ENCODE data around the gene TTC28.
A peak's percentile ranks its signal among the peaks of the same experiment; 100 is the strongest.
"Not testable (repeated sequence)": the region's sequence is repeated elsewhere in the genome, so short reads cannot be mapped to it uniquely, and the experiment has no call there.

Gene TTC28

DNA sequence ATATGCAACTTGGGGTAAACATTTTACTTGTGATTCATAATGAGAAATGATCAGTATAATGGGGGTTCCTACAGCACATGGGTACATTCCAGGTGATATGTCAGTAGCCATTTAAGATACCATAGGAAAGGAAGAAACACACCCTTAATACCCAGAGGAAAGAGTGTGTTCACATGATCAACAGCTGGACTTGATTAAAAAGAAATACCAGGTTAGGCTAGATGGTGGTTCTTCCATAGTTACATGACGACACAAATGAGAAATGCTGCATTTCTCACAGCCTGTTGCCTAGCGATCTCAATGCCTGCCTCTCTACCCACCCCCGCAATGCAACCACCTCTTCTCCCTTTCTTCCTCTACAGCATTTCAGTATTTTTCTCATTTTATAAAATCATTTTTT lies 96.8 kb downstream of the TTC28 start:
- H3K27ac ChIP-seq (ENCODE audit: low read depth, low read length) = peak overlapping the region; percentile 19; the same call in 1 of the 2 replicates
- no peak overlapping the region for H2AFZ ChIP-seq (ENCODE audit: low read length, unreplicated experiment)
- H3K79me2 ChIP-seq (ENCODE audit: control insufficient read depth, insufficient read depth, low read length, unreplicated experiment) = no peaks in the 10 kb centered on the region
- H3K4me3 ChIP-seq (ENCODE audit: low read depth, low read length) = no peak overlapping the region
- H3K27me3 ChIP-seq (ENCODE audit: insufficient read depth, low read length) = no peaks in the 10 kb centered on the region
- H3K36me3 ChIP-seq (ENCODE audit: insufficient read depth, low read length) = no peaks in the 10 kb centered on the region
- H3K4me1 ChIP-seq (ENCODE audit: control insufficient read depth, insufficient read depth, low read length, unreplicated experiment) = peaks cover 3% of the 10 kb centered on the region

DNA sequence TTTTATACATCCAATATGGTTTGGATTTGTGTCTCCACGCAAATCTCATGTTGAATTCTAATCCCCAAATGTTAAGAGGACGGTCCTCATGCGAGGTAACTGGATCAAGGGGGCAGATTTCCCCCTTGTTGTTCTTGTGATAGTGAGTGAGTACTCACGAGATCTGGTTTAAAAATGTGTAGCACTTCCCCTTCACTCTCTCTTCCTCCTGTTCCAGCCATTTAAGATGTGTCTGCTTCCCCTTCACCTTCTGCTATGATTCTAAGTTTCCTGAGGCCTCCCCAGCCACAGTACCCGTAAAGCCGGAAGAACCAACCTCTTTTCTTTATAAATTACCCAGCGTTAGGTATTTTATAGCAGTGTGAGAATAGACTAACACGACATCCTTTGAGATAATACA lies 98.6 kb downstream of the TTC28 start:
- no peaks in the 10 kb centered on the region for H3K79me2 ChIP-seq (ENCODE audit: control insufficient read depth, insufficient read depth, low read length, unreplicated experiment)
- no peak overlapping the region for H3K27ac ChIP-seq (ENCODE audit: low read depth, low read length)
- no peak overlapping the region for H2AFZ ChIP-seq (ENCODE audit: low read length, unreplicated experiment)
- no peaks in the 10 kb centered on the region for H3K27me3 ChIP-seq (ENCODE audit: insufficient read depth, low read length)
- H3K4me1 ChIP-seq (ENCODE audit: control insufficient read depth, insufficient read depth, low read length, unreplicated experiment) = peaks cover 3% of the 10 kb centered on the region
- H3K36me3 ChIP-seq (ENCODE audit: insufficient read depth, low read length) = no peaks in the 10 kb centered on the region
- no peak overlapping the region for H3K4me3 ChIP-seq (ENCODE audit: low read depth, low read length)

DNA sequence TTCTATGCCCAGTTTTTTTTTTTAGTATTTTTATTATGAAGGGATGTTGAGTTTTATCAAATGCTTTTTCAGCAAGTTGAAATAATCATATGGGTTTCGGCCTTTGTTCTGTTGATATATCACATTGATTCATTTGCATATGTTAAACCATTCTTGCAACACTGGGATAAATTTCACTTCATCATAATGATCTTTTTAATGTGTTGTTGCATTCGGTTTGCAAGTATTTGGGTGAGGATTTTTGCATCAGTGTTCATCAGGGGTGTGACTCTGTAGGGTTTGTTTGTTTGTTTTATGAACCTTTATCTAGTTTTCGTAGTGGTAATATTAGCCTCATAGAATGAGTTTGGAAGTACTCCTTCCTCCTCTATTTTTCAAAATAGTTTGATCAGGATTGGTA lies 103.5 kb downstream of the TTC28 start:
- H3K4me3 ChIP-seq (ENCODE audit: low read depth, low read length) = no peak overlapping the region
- H3K79me2 ChIP-seq (ENCODE audit: control insufficient read depth, insufficient read depth, low read length, unreplicated experiment) = no peaks in the 10 kb centered on the region
- no peak overlapping the region for H3K27ac ChIP-seq (ENCODE audit: low read depth, low read length)
- no peak overlapping the region for H2AFZ ChIP-seq (ENCODE audit: low read length, unreplicated experiment)
- H3K4me1 ChIP-seq (ENCODE audit: control insufficient read depth, insufficient read depth, low read length, unreplicated experiment) = no peaks in the 10 kb centered on the region
- H3K36me3 ChIP-seq (ENCODE audit: insufficient read depth, low read length) = no peaks in the 10 kb centered on the region
- H3K27me3 ChIP-seq (ENCODE audit: insufficient read depth, low read length) = no peaks in the 10 kb centered on the region

DNA sequence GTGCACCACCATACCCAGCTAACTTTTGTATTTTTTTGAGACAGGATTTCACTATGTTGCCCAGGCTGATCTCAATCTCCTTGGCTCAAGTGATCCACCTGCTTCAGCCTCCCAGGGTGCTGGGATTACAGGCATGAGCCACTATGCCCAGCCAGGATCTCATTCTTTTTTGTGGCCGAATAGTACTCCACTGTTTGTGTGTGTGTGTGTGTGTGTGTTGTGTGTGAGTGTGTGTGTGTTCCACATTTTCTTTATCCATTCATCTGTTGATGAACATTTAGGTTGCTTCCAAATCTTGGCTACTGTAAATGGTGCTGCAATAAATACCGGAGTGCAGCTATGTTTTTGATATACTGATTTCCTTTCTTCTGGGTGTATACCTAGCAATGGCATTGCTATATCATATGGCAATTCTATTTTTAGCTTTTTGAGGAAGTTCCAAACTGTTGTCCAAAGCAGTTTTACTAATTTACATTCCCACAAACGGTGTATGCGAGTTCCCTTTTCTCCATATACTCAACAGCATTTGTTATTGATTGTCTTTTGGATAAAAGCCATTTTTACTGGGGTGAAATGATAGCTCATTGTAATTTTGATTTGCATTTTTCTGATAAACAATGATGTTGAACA lies 105.4 kb downstream of the TTC28 start:
- Histone ChIP-seq H3K27me3 (ENCODE audit: insufficient read depth, low read length) (no peaks in the 10 kb centered on the region), H3K36me3 (ENCODE audit: insufficient read depth, low read length) (no peaks in the 10 kb centered on the region), H3K27ac (ENCODE audit: low read depth, low read length) (no peak overlapping the region), H3K4me3 (ENCODE audit: low read depth, low read length) (no peak overlapping the region), H2AFZ (ENCODE audit: low read length, unreplicated experiment) (no peak overlapping the region), H3K79me2 (ENCODE audit: control insufficient read depth, insufficient read depth, low read length, unreplicated experiment) (no peaks in the 10 kb centered on the region), H3K4me1 (ENCODE audit: control insufficient read depth, insufficient read depth, low read length, unreplicated experiment) (no peaks in the 10 kb centered on the region)

DNA sequence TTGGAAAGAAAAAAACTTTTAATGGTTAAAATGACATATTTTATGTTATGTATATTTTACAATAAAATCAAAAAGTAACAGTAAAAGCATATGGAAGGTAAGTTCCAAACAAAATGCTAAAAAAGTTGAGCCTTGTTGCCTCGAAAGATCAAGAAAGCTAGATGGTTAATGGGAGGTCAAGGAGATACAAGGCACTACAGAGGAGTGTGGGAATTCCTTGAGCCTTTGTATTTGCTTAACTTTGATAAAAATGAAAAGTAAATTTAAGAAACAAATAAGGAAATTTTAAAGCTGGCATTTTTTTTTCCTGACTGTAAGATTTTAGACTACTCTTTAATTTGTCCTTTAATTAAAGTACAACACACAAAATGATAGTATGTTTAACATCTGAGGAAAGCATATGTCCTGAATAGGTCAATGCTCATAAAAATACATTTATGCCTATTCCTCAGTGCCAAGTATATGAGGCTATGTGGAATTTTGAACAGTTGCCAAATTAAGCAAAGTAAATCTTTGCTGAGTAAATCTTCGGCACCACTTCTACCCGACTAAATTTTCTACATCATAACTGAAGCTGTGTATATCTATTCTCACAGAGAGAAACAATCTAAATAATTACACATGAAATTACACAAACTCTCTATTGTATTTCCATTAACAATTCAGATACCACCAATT lies 108.8 kb downstream of the TTC28 start:
- H3K4me3 ChIP-seq (ENCODE audit: low read depth, low read length) = no peak overlapping the region
- no peak overlapping the region for H2AFZ ChIP-seq (ENCODE audit: low read length, unreplicated experiment)
- no peaks in the 10 kb centered on the region for H3K36me3 ChIP-seq (ENCODE audit: insufficient read depth, low read length)
- no peaks in the 10 kb centered on the region for H3K79me2 ChIP-seq (ENCODE audit: control insufficient read depth, insufficient read depth, low read length, unreplicated experiment)
- H3K4me1 ChIP-seq (ENCODE audit: control insufficient read depth, insufficient read depth, low read length, unreplicated experiment) = no peaks in the 10 kb centered on the region
- H3K27me3 ChIP-seq (ENCODE audit: insufficient read depth, low read length) = no peaks in the 10 kb centered on the region
- no peak overlapping the region for H3K27ac ChIP-seq (ENCODE audit: low read depth, low read length)

DNA sequence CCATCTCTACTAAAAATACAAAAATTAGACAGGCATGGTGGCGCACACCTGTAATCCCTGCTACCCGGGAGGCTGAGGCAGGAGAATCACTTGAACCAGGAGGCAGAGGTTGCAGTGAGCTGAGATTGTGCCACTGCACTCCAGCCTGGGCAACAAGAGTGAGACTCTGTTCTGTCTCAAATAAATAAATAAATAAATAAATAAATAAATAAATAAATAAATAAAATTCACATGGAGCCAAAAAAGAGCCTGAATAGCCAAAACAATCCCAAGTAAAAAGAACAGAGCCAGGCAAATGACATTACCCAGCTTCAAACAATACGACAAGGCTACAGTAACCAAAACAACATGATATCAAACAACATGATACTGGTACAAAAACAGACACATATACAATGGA lies 110.7 kb downstream of the TTC28 start:
- not testable (repeated sequence) for H3K79me2 ChIP-seq (ENCODE audit: control insufficient read depth, insufficient read depth, low read length, unreplicated experiment); H3K36me3 ChIP-seq (ENCODE audit: insufficient read depth, low read length); H3K27me3 ChIP-seq (ENCODE audit: insufficient read depth, low read length); H2AFZ ChIP-seq (ENCODE audit: low read length, unreplicated experiment); H3K4me3 ChIP-seq (ENCODE audit: low read depth, low read length); H3K4me1 ChIP-seq (ENCODE audit: control insufficient read depth, insufficient read depth, low read length, unreplicated experiment); H3K27ac ChIP-seq (ENCODE audit: low read depth, low read length)

DNA sequence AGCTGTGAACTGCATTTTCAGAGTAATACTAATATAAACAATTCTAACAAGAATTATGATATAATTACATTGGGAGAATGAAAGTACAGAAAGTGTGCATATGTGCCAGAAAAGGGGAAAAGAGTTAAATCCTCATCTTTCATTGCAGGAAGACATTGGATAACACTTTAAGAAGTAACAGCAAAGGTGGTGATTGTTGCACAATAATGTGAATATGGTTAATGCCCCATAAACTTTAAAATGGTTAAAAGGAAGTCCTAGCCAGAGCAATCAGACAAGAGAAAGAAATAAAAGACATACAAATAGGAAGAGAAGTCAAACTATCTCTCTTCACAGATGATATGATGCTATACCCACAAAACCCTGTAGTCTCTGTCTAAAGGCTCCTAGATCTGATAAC lies 111.5 kb downstream of the TTC28 start:
- Histone ChIP-seq H3K4me3 (ENCODE audit: low read depth, low read length) (no peak overlapping the region), H3K27ac (ENCODE audit: low read depth, low read length) (no peak overlapping the region), H3K27me3 (ENCODE audit: insufficient read depth, low read length) (no peaks in the 10 kb centered on the region)

DNA sequence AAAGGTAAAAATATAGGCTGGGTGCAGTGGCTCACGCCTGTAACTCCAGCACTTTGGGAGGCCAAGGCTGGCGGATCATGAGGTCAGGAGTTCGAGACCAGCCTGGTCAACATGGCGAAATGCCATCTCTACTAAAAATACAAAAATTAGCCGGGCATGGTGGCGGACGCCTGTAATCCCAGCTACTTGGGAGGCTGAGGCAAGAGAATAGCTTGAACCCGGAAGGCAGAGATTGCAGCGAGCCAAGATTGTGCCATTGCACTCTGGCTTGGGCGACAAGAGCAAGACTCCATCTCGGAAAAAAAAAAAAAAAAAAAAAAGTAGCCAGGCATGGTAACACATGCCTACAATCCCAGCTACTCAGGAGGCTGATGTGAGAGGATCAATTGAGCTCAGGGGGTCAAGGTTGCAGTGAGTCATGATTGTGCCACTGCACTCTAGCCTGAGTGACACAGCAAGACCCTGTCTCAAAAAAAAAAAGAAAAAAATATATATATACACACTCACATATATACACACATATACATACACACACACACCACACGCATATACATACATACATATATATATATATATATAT lies 112.6 kb downstream of the TTC28 start:
- not testable (repeated sequence) for H3K79me2 ChIP-seq (ENCODE audit: control insufficient read depth, insufficient read depth, low read length, unreplicated experiment); H3K36me3 ChIP-seq (ENCODE audit: insufficient read depth, low read length); H3K4me3 ChIP-seq (ENCODE audit: low read depth, low read length); H2AFZ ChIP-seq (ENCODE audit: low read length, unreplicated experiment); H3K4me1 ChIP-seq (ENCODE audit: control insufficient read depth, insufficient read depth, low read length, unreplicated experiment); H3K27me3 ChIP-seq (ENCODE audit: insufficient read depth, low read length); H3K27ac ChIP-seq (ENCODE audit: low read depth, low read length)

More for the DNA sequence above, 111.5 kb downstream of the TTC28 start:
- Histone ChIP-seq H3K79me2 (ENCODE audit: control insufficient read depth, insufficient read depth, low read length, unreplicated experiment) (no peaks in the 10 kb centered on the region), H3K4me1 (ENCODE audit: control insufficient read depth, insufficient read depth, low read length, unreplicated experiment) (no peaks in the 10 kb centered on the region), H3K36me3 (ENCODE audit: insufficient read depth, low read length) (no peaks in the 10 kb centered on the region), H2AFZ (ENCODE audit: low read length, unreplicated experiment) (no peak overlapping the region)

DNA sequence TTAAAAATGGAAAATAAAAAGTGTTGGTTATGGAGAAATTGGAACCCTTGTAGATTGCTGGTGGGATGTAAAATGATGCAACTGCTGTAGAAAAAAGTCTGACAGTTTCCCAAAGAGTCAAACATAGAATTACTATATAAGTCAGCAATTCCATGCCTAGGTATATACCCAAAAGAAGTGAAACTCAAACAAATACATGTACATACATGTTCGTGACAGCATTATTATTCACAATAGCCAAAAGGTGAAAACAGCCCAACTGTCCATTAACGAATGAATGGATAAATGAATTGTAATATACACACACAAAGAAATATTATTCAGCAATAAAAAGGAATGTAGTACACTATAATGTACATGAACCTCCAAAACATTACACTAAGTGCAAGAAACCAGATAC lies 116.0 kb downstream of the TTC28 start:
- Histone ChIP-seq H3K27me3 (ENCODE audit: insufficient read depth, low read length) (no peaks in the 10 kb centered on the region), H3K36me3 (ENCODE audit: insufficient read depth, low read length) (no peaks in the 10 kb centered on the region), H3K4me1 (ENCODE audit: control insufficient read depth, insufficient read depth, low read length, unreplicated experiment) (peaks cover 14% of the 10 kb centered on the region), H2AFZ (ENCODE audit: low read length, unreplicated experiment) (no peak overlapping the region), H3K4me3 (ENCODE audit: low read depth, low read length) (no peak overlapping the region), H3K79me2 (ENCODE audit: control insufficient read depth, insufficient read depth, low read length, unreplicated experiment) (no peaks in the 10 kb centered on the region), H3K27ac (ENCODE audit: low read depth, low read length) (no peak overlapping the region)

DNA sequence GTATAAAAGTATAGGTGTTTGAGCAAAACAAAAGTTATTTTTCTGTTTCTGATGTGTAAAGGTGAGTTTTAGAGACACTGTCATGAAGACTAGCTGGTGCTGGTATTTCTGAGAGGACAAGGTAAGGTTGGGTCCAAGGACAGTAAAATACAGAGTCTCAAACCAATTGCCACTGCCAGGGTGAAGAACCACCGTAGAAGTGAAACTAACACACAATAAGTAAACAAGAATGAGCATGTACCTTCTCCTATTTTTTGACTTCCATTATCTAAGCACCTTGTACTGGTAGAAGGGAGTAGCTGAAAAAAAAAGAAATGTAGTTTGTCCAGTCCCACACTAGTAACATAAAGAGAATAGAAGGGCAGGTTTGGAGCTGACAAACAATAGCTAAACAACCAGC lies 117.3 kb downstream of the TTC28 start:
- no peaks in the 10 kb centered on the region for H3K79me2 ChIP-seq (ENCODE audit: control insufficient read depth, insufficient read depth, low read length, unreplicated experiment)
- H3K27me3 ChIP-seq (ENCODE audit: insufficient read depth, low read length) = no peaks in the 10 kb centered on the region
- H3K36me3 ChIP-seq (ENCODE audit: insufficient read depth, low read length) = no peaks in the 10 kb centered on the region
- no peak overlapping the region for H2AFZ ChIP-seq (ENCODE audit: low read length, unreplicated experiment)
- H3K27ac ChIP-seq (ENCODE audit: low read depth, low read length) = no peak overlapping the region
- H3K4me3 ChIP-seq (ENCODE audit: low read depth, low read length) = no peak overlapping the region
- peaks cover 14% of the 10 kb centered on the region for H3K4me1 ChIP-seq (ENCODE audit: control insufficient read depth, insufficient read depth, low read length, unreplicated experiment)

DNA sequence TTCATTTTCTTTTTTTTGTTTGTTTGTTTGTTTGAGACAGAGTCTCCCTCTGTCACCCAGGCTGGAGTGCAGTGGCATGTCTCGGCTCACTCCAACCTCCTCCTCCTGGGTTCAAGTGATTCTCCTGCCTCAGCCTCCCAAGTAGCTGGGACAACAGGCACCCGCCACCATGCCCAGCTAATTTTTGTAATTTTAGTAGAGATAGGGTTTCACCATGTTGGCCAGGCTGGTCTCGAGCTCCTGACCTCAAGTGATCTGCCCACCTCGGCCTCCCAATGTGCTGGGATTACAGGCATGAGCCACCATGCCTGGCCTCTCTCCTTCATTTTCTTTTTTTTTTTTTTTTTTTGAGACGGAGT lies 118.9 kb downstream of the TTC28 start:
- H3K79me2 ChIP-seq (ENCODE audit: control insufficient read depth, insufficient read depth, low read length, unreplicated experiment); H3K4me3 ChIP-seq (ENCODE audit: low read depth, low read length); H2AFZ ChIP-seq (ENCODE audit: low read length, unreplicated experiment); H3K27me3 ChIP-seq (ENCODE audit: insufficient read depth, low read length); H3K36me3 ChIP-seq (ENCODE audit: insufficient read depth, low read length): not testable (repeated sequence)
- peak overlapping the region; percentile 76 for H3K27ac ChIP-seq (ENCODE audit: low read depth, low read length)
- H3K4me1 ChIP-seq (ENCODE audit: control insufficient read depth, insufficient read depth, low read length, unreplicated experiment) = peaks cover 14% of the 10 kb centered on the region
